Measurements from ENCODE around the gene ARID1B.

Gene ARID1B

GRCh38 chr6:157194110-157194509 lies 416.9 kb downstream of the ARID1B start:
- TF ChIP-seq FOXP2 (optimal IDR thresholded peaks at IDR 0.05; ENCODE audit: borderline replicate concordance, extremely low read depth, extremely low read length, insufficient read depth) (no peak), SIN3A (IDR thresholded peaks at IDR 0.05; ENCODE audit: borderline replicate concordance, insufficient read depth, low read length) (no peak), TAF1 (IDR thresholded peaks at IDR 0.05; ENCODE audit: borderline replicate concordance, insufficient read depth, low read length) (no peak), POLR2AphosphoS5 (IDR thresholded peaks at IDR 0.05; ENCODE audit: low read depth, low read length) (no peak), REST (IDR thresholded peaks at IDR 0.05; ENCODE audit: insufficient read depth in 1 of 2, low read depth in 2 of 2, low read length in 2 of 2) (no peak)

GRCh38 chr6:157194643-157195042 lies 417.5 kb downstream of the ARID1B start:
- TF ChIP-seq FOXP2 (optimal IDR thresholded peaks at IDR 0.05; ENCODE audit: borderline replicate concordance, extremely low read depth, extremely low read length, insufficient read depth) (no peak), TAF1 (IDR thresholded peaks at IDR 0.05; ENCODE audit: borderline replicate concordance, insufficient read depth, low read length) (no peak), SIN3A (IDR thresholded peaks at IDR 0.05; ENCODE audit: borderline replicate concordance, insufficient read depth, low read length) (no peak), REST (IDR thresholded peaks at IDR 0.05; ENCODE audit: insufficient read depth in 1 of 2, low read depth in 2 of 2, low read length in 2 of 2) (no peak), POLR2AphosphoS5 (IDR thresholded peaks at IDR 0.05; ENCODE audit: low read depth, low read length) (no peak)

GRCh38 chr6:157196391-157196790 lies 419.2 kb downstream of the ARID1B start:
- TF ChIP-seq POLR2AphosphoS5 (IDR thresholded peaks at IDR 0.05; ENCODE audit: low read depth, low read length) (no peak), FOXP2 (optimal IDR thresholded peaks at IDR 0.05; ENCODE audit: borderline replicate concordance, extremely low read depth, extremely low read length, insufficient read depth) (no peak), TAF1 (IDR thresholded peaks at IDR 0.05; ENCODE audit: borderline replicate concordance, insufficient read depth, low read length) (no peak), SIN3A (IDR thresholded peaks at IDR 0.05; ENCODE audit: borderline replicate concordance, insufficient read depth, low read length) (no peak), REST (IDR thresholded peaks at IDR 0.05; ENCODE audit: insufficient read depth in 1 of 2, low read depth in 2 of 2, low read length in 2 of 2) (no peak)

- TF ChIP-seq REST (IDR thresholded peaks at IDR 0.05; ENCODE audit: insufficient read depth in 1 of 2, low read depth in 2 of 2, low read length in 2 of 2) (no peak), POLR2AphosphoS5 (IDR thresholded peaks at IDR 0.05; ENCODE audit: low read depth, low read length) (no peak), FOXP2 (optimal IDR thresholded peaks at IDR 0.05; ENCODE audit: borderline replicate concordance, extremely low read depth, extremely low read length, insufficient read depth) (no peak), TAF1 (IDR thresholded peaks at IDR 0.05; ENCODE audit: borderline replicate concordance, insufficient read depth, low read length) (no peak), SIN3A (IDR thresholded peaks at IDR 0.05; ENCODE audit: borderline replicate concordance, insufficient read depth, low read length) (no peak)
Measured at GRCh38 chr6:157198425-157199279, 421.5 kb downstream of the ARID1B start.
